MM.1S (cell line): ENCODE data around the gene DMRTB1.
"Not testable (repeated sequence)": the region's sequence is repeated elsewhere in the genome, so short reads cannot be mapped to it uniquely, and the experiment has no call there.

Source experiments
- CTCF ChIP-seq: fragments of 300-600 bp; sonication (generic); IDR thresholded peaks from 2 replicates; pipeline ENCODE4 v1.5.1; 2016; ENCODE audit warnings: antibody characterized with exemption, low read length, mixed read lengths
- EZH2 ChIP-seq: fragments of 300-600 bp; sonication (generic); optimal IDR thresholded peaks from 2 replicates; pipeline ENCODE3; 2017; ENCODE audit warnings: low read depth, mild to moderate bottlenecking, antibody characterized with exemption, low read length, mixed read lengths

- not testable (repeated sequence) for TF ChIP-seq CTCF, EZH2
Observed at GRCh38 chr1:53434405-53435007, 24.7 kb upstream of the DMRTB1 start.
